ENCODE results near the gene SMIM41. TPM values are rescaled to one million over a fixed set of nuclear protein-coding genes. Genes with fewer than 3 reads are reported as not detected.

The SMIM41 gene
- total RNA-seq, 1 donor from 2014 or later = 4.3 TPM

DNA sequence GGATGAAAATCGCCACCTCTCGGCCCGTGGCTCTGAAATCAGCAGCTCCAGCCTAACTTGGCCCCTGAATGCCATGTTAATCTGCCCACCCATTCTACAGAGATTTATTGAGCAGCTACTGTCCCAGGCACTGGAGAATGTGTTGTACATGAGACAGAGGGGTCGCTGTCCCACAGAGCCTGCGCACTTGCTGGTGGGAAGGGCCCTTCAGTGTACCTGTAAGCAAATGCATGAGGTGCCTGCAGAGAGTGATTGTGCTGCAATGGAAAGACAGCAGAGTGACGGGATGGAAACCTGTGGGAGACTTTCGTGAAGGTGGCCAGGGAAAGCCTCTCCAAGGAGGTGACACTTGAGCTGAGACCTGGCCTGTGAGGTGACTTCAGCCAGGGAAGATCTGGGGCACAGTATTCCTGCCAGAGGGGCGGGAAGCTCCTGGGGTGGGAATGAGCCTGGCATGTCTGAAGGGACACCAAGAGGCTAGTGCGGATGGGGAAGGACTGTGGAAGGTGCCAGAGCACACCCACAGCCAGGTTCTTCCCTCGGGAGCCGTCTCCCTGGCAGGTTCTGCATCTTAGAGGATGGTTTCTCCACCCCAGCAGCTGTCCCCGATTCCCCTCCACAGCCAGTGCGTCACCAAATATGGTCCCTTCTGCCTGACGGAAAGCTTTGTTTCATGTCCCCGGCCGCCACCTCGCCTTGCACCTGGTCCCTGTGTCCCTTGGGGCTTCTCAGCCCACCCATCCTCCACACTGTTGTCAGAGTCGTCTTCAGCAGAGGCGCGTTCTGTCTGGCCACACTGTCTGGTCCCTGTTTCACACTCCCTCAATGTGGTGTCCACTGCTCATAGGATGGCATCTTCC, 8.7 kb downstream of the SMIM41 start:
- TF ChIP-seq, protein P1, sequence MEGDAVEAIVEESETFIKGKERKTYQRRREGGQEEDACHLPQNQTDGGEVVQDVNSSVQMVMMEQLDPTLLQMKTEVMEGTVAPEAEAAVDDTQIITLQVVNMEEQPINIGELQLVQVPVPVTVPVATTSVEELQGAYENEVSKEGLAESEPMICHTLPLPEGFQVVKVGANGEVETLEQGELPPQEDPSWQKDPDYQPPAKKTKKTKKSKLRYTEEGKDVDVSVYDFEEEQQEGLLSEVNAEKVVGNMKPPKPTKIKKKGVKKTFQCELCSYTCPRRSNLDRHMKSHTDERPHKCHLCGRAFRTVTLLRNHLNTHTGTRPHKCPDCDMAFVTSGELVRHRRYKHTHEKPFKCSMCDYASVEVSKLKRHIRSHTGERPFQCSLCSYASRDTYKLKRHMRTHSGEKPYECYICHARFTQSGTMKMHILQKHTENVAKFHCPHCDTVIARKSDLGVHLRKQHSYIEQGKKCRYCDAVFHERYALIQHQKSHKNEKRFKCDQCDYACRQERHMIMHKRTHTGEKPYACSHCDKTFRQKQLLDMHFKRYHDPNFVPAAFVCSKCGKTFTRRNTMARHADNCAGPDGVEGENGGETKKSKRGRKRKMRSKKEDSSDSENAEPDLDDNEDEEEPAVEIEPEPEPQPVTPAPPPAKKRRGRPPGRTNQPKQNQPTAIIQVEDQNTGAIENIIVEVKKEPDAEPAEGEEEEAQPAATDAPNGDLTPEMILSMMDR (IDR thresholded peaks at IDR 0.05) = no peak
- H3K27ac ChIP-seq = no peak overlapping the region
- no peaks in the 10 kb centered on the region for H3K9me3 ChIP-seq
- no peaks in the 10 kb centered on the region for H3K36me3 ChIP-seq
- DNase-seq (no peak), ATAC-seq (no peak)
- H3K4me1 ChIP-seq = peaks cover 5% of the 10 kb centered on the region
- intact Hi-C loops (cut with DNase I) = no loop called here
- H3K27me3 ChIP-seq (ENCODE audit: low read depth) = peaks cover 5% of the 10 kb centered on the region
- H3K4me3 ChIP-seq = no peak overlapping the region

DNA sequence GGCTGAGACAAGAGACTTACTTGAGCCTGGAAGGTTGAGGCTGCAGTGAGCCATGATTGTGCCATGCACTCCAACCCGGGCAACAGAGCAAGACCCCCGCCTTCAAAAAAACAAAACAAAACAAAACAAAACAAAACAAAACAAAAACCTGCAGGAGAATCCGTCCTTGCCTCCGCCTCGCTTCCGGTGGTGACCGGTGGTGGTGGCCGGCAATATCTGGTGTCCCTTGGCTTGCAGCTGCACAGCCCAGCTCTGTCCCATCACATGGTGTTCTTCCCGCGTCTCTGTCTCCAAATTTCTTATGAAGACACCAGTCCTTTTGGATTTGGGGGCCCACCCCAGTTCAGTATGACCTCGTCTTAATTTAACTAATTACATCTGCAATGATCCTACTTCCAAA, 10.0 kb downstream of the SMIM41 start:
- intact Hi-C loops (cut with DNase I) = no loop called here
- Histone ChIP-seq H3K9me3 (no peaks in the 10 kb centered on the region), H3K27me3 (ENCODE audit: low read depth) (peaks cover 5% of the 10 kb centered on the region), H3K27ac (no peak overlapping the region), H3K4me1 (no peaks in the 10 kb centered on the region), H3K4me3 (no peak overlapping the region), H3K36me3 (no peaks in the 10 kb centered on the region)
- TF ChIP-seq, protein P1 (IDR thresholded peaks at IDR 0.05) = no peak
- DNase-seq (no peak), ATAC-seq (no peak)

DNA sequence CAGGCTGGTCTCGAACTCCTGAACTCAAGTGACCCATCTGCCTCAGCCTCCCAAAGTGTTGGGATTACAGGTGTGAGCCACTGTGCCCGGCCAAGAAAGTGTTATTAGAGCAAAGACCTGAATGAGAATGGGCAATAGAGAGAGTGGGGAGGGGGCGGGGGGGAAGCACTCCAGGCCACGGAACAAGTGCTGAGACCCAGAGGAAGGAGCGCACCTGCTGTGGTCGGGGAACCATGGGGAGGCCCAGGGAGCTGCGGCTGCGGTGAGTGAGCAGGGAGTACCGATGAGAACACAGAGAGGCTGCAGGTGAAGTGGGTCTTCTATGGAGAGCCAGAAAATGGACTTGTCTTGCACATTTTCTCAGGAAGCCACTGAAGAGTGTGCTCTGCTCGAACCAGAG, 10.8 kb downstream of the SMIM41 start:
- H3K4me3 ChIP-seq = no peak overlapping the region
- ATAC-seq (no peak), DNase-seq (no peak)
- intact Hi-C loops (cut with DNase I) = no loop called here
- no peaks in the 10 kb centered on the region for H3K36me3 ChIP-seq
- peaks cover 5% of the 10 kb centered on the region for H3K27me3 ChIP-seq (ENCODE audit: low read depth)
- no peaks in the 10 kb centered on the region for H3K9me3 ChIP-seq
- TF ChIP-seq, protein P1 (IDR thresholded peaks at IDR 0.05) = no peak
- H3K4me1 ChIP-seq = no peaks in the 10 kb centered on the region
- no peak overlapping the region for H3K27ac ChIP-seq

DNA sequence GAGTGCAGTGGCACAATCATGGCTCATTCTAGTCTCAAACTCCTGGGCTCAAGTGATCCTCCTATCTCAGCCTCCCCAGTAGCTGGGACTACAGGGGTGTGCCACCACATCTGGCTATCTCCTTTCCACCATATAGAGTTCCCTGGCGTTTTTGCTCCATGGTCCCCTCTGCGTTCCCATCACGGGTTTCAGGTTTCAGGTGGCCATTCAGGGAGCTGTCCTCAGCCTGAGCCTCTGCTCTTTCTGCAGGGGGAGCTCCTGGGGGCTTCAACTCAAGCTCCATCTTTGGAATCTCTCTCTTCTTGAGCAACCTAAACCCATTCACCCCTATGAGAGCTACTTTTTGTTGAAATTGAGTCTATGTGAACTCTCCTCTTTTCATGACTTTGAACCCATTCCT, 11.6 kb downstream of the SMIM41 start:
- no peak overlapping the region for H3K27ac ChIP-seq
- TF ChIP-seq, protein P1 (IDR thresholded peaks at IDR 0.05) = no peak
- H3K9me3 ChIP-seq = no peaks in the 10 kb centered on the region
- H3K4me3 ChIP-seq = no peak overlapping the region
- H3K4me1 ChIP-seq = no peaks in the 10 kb centered on the region
- DNase-seq (no peak), ATAC-seq (no peak)
- peaks cover 5% of the 10 kb centered on the region for H3K27me3 ChIP-seq (ENCODE audit: low read depth)
- intact Hi-C loops (cut with DNase I) = no loop called here
- no peaks in the 10 kb centered on the region for H3K36me3 ChIP-seq

DNA sequence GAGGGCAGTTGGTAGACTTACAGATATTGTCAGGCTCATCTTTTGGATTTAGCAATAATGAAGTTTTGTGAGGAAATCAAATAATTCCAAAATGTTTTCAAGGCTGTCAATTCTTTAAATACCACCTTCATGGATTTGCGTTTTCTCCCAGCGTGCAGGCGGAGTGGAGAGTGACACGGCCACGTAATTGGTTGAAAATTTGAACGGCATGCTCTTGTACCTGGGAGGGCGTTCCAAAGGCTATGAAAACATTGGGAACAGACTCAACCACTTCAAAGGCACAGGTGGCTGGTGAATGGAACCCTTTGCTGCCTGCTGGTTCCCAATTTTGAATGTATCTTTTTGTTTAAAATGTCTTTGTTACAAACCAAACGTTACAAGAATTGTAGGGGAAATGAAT, 12.4 kb downstream of the SMIM41 start:
- no peaks in the 10 kb centered on the region for H3K4me1 ChIP-seq
- peak; percentile 63 to 82 for ATAC-seq
- no peak for DNase-seq
- H3K36me3 ChIP-seq = no peaks in the 10 kb centered on the region
- intact Hi-C loops (cut with DNase I) = no loop called here
- TF ChIP-seq, protein P1 (IDR thresholded peaks at IDR 0.05) = no peak
- no peak overlapping the region for H3K4me3 ChIP-seq
- peaks cover 5% of the 10 kb centered on the region for H3K27me3 ChIP-seq (ENCODE audit: low read depth)
- no peaks in the 10 kb centered on the region for H3K9me3 ChIP-seq
- no peak overlapping the region for H3K27ac ChIP-seq

Measured in lower lobe of right lung (tissue), 2 donors.